IPS DF 19.7 (cell line): ENCODE data around the gene TTLL11.
A peak's percentile ranks its signal among the peaks of the same experiment; 100 is the strongest.

Experiments
- DNase-seq: peaks from one replicate; pipeline ENCODE4 v3.0.0-alpha.2; 2013; ENCODE audit warnings: low read depth, low spot score

Gene TTLL11

GRCh38 chr9:122092611-122093506 is at the start of gene TTLL11:
TSS of gene TTLL11 (minus strand) at chr9:122093308. CDS start at chr9:122093148, 160 bp downstream.
- peak; percentile 56 for DNase-seq

- no peak for DNase-seq
These were observed 48.6 kb upstream of the TTLL11 start for GRCh38 chr9:122141671-122142070.

DNA sequence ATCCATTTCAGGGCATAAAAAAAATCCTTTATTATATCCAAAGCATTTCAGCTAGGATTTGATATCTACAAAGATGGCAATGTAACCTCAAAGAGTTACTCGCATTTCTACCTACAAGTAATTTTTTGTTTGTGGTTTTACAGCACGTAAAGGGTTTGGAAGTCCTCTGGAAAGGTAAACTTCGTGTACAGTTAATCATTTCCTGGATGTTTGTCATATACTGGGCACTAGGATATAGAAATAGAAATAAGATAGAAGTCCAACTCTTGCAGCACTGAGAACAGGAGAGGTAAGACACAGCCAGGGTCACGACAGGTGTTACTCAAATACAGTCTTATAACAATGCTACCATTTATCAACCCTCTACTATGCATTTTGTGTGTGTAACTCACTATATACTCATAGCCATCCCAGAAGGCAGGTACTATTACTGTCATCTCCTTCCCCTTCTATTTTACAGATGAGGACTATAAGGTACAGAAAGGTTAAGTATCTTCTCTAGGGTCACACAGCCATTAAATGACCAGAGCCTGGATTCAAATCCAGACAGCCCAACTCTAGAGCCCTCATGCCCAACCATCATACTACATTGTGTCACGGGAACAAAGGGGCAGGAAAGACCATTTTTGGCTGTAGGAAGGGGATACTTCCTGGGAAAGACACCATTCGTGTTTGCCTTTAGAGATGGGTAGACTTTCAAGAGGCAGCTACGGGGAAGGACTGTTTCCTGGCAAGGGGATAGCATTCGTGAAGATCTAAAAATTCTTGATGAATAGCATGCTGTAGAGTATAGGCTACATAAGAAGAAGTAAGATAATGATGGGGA is 47.5 kb upstream of the TTLL11 start:
- DNase-seq: no peak

DNA sequence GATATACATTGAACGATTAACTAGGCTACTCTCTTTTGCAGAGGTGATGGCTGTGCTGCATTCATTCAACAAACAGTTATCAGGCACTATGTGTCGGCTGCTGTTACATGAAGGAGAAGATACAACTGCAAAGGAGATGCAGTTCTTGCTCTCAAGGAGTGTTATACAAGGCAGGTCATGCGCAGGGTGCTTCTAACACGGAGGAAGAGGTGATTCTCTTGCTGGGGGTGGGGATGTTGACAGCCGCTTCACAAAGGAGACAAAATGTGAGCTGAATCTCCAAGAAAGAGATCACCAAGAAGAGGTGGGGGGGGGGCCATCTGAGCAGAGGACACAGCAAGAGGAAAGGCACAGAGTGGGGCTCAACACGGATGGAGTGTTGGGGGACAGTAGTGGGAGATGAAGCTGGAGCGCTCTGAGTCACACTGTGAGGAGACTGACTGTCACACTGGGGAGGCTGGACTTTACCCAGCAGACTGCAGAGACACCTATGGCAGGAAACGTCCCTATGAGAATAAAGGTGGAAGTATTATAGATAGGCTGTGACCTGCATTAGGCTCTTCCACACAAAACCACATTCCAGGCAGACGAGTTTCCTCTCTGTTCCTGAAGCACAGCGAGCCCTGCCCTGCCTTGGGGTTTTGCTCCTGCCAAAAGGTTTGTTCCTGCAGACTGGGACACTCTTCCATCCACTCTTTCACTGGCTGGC is 45.6 kb upstream of the TTLL11 start:
- DNase-seq: no peak

GRCh38 chr9:122135529-122135859 is 42.4 kb upstream of the TTLL11 start:
- no peak for DNase-seq

DNA sequence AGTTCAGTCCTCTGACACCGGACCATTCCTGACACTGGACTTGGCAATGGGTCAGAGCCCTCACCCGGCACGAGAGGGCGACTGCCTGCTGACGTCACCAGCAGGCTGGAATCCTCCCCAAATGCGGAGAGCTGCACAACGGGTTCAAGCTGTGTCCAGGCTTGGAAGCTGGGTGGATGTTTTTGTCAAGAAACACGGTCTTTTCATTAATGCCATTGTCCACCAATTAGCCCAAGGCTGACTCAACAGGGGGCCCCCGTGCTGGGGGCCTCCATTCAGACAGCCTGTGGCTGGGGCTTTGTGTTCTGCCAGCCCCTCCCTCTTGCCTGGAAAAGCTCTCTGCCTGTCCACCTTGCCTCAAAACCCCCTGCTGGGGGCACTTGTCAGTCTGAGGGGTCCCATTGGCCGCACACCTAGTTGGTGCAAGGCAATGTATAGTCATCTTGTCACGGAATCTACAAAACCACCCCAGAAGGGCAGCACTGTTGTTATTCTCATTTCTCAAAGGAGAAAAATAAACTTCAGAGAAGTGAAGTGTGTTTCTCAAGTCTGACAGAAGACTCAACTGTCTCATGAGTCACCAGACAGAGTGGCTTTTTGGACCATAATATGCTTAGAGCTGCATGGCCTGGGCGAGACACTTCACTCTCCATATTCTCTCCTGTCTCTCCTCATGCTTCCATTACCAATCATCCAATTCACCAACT is 41.9 kb upstream of the TTLL11 start:
- DNase-seq: no peak

- no peak for DNase-seq
These were observed 41.0 kb upstream of the TTLL11 start for GRCh38 chr9:122133984-122134535.

DNA sequence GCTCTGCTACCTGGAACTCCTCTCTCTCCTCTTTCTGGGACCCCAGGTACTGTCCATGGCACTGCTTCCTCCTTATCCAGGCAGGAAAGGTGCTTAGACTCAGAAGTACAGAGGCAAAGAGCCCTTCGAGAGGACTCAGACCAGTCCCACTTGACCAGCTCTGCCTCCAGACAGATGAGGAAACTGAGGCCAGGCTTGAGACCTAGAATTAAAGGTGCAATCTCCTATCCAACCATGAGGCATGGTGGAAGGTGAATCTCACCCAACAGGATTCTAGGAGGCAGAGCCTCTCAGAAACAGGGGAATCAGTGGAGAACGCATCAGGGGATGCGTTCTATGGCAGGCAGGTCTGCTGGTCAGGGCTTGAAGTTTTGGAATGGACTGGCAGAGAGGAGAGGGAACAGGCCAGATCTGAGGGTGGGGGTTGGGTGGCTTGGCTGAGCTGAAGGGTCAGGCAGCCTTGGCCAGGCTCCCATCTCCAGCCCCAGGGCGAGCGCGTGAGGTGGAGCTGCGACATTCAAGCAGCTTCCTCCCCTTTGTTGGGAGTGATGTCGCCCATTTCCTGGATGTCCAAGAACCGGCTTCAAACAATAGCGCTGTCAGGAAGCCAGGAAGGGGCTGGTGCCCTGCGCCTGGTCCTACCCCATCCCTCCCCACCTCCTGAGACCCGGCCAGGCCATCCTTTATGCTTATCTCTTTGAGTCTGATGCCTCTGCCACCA is 40.3 kb upstream of the TTLL11 start:
- no peak for DNase-seq

DNA sequence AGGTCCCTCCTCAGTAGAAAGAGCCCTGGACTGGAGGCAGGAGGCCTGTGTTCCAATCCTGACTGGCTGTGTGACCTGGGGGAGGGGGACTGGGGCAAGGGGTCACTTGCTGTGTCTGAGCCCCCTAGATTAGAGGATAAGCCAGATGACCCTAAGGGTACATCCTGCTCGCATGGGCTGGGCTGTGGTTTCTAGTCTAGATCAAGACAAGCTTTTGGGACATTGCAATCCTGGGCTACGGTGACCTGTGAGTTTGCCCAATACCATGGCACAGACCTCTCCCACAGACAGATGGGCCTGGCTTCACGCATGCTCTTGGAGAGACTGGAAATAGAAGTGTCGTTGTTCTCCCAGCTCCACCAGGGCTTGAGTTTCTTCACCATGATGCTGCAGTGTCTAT is 39.4 kb upstream of the TTLL11 start:
- no peak for DNase-seq

DNA sequence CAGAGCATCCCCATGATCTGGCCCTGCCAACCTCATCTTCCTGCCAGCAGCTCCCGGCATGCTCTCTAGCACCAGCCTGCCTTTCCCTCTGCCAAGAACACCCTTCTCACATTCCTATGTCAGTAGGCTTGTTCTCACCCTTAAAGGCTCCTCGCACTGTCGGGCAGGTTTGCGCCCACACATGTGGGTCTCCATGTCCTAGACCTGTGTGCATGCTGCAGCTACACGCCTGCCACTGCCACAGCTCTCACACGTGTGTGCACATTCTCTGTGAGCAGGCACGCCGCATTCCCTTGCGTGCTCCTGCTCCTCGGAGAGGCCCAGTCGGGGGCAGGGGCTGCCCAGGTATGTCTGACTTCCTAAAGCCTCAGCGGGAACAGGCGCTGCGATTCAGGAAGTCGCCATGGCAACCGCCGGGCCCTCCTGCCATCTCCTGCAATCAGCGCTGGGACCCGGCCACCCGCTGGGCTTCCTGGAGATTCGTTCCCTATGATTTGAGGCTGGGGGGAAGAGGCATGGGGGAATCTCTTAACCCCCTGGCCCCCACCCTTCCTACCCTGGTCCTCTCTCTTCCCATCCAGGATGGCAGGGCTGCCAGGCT is 38.4 kb upstream of the TTLL11 start:
- DNase-seq: no peak

DNA sequence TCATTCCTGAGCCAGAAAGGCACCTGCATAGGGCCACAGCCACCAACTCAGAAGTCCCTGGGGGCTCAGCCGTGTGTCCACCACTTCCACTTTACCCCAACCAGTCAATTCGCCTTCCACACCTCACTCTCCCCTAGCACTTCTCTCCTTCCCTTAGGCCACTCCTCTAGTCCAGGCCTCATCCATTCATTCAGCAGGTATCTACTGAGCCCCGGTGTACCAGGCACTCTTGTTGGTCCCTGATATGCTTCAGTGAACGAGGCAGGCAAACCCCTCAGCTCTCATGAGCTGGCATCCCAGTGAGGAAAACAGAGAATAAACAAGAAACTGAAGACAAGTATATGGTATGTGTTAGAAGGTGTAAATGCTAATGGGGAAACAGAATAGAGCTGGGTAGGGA is 37.7 kb upstream of the TTLL11 start:
- no peak for DNase-seq

DNA sequence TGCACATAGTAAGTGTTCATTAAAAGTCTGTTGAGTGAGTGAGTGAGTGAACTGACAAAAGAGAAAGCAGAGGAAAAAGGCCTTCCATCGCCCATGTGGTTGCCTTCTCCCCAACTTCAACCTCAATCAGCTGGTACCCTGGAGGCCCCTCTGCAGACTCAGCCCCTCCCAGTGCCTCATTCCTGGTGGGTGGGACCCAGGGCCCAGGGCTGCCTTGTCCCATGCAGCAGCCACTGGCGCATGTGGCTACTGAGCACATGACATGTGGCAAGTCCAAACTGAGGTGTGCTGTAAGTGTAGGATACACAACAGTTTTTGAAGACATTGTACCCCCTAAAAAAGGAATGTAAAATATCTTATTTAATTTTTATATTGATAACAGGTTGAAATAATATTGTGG is 36.9 kb upstream of the TTLL11 start:
- DNase-seq: no peak

DNA sequence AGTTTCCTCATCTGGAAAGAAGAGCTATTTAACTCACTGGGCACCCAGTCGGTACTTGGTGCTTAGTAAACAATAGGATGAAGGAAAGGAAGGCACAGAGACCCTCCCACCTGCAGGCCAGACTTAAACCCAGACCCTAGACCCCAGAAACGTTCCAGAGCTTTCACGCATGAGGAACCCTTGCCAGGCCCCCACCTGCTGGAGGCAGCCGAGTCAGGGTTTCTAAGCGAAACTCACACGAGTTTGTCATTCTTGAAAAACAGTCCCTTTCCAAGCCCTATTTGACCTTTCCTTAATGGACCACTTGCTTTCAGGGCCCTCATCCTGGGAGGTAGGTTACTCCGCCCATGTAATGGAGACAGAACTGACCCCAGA is 35.8 kb upstream of the TTLL11 start:
- DNase-seq: no peak

DNA sequence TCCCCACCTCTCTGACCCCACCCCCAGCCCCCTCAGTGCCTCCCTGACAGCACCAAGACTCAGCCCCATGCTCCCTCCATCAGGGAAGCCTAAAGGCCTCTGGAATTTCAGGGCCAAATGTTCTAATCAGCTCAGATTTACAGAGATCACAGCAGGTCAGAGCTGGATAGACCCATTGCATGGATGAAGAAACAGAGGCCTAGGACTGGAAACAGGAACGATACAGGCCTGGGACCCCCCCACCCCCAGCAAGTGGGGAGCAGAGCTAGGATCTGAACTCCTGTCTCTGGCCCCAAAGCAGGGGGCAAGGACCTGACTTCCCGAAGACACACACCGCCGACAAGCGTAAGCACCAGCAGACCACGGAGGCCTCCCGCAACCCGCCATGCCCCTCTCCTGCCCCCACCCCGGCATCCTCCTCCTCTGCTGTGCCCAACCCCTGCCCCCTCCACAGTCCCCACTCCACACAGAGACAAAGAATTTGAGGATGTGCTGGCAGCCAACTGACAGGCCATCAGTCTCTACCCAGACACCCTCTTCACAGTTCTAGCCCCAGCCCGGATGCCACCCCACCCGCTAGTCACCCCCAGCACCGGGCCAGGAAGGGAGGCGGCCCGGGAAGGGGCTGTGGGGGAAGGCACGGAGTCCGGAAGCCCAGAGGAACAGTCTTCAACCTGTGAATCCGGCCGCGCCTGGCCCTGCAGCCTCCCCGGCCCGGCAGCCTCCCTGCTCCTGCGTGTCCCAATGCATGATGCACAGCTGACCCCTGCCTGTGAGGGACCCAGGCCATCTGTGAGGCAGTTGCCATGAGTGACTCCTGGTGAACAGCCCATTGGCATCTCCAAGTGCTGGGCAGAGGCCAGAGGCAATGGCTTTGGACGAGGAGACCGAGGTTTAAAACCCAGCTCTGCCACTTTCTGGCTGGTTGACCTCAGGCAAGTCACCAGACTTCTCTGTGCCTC is 35.2 kb upstream of the TTLL11 start:
- DNase-seq: no peak

DNA sequence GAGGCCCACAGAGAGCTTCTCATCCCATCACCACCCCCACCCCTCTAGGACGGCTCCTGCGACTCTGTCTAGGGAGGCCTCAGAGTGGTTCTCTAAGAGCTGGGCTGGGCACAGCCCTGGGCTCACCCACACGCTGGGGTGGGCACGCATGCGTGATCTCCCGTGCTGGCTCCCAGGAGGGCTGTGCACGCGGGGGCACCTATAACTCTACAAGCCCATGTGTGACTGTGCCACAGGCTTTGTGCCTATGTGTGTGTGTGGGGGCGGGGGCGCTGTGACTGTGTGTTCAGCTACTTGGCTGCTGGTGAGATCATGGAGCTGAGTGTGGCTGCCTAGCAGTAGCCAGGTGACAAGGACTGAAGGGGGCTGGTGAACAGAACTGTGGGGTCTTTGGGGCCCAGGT is 34.3 kb upstream of the TTLL11 start:
- no peak for DNase-seq

- DNase-seq: no peak
These were observed 33.5 kb upstream of the TTLL11 start for GRCh38 chr9:122126331-122127261.

DNA sequence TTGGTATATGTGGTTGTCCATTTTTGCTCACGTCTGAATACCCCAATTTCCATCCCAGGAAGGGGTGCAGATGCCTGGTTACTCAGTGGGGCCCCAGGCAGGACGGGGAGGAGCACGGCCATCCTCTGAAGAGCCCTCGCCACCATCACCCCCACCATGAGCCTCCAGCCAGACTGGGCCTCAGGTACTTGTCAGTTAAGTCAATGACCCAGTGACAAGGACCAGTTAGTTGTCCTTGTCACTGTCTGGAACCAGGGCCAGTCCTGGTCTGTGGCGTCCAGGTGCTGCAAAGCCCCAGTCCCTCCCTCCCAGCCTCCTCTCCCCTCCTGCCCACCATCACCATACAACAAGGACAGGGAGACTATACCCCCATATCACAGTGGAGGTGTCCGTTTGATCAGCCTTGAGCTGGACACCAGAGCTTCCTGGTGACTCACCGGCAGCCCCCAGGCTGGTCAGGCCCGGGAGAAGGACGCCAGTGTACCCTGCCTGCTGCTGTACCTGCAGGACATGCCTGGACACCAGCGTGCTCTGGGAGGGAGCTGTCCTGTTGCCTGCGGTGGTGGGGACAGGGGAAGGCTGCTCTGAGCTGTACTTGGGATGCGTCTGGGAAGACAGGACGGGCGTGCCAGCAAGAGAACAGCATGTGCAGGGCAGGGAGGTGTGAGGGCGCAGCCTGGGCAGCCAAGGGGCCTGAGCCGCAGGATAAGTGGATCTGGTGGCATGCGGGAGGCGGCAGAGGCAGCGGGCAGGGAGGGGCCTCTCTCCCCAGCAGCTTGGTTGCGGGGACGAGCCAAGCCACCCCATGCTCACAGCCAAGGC is 32.6 kb upstream of the TTLL11 start:
- DNase-seq: no peak
